HepG2 (cell line): Measurements from ENCODE around the gene FNDC10. TPM values are rescaled to one million over a fixed set of nuclear protein-coding genes. Genes with fewer than 3 reads are reported as not detected.

Source experiments
- AHR ChIP-seq: IDR thresholded peaks from 2 replicates; pipeline ENCODE4 v1.6.1; 2018; ENCODE audit warnings: missing genetic modification reagents, missing compliant biosample characterization
- CCDC6 ChIP-seq: sonication (generic); formaldehyde crosslinking; IDR thresholded peaks from 2 replicates; pipeline ENCODE4 v1.8.1; 2022; ENCODE audit warnings: mild to moderate bottlenecking, missing genetic modification reagents, moderate library complexity
- HBP1 ChIP-seq: IDR thresholded peaks from 2 replicates; pipeline ENCODE4 v1.6.1; 2016; ENCODE audit warnings: low read depth, control low read depth
- HCFC1 ChIP-seq: fragments of 150-350 bp; IDR thresholded peaks from 2 replicates; pipeline ENCODE4 v1.6.1; 2014; ENCODE audit warnings: low read depth, low read length
- HMGA1 ChIP-seq: sonication (generic); formaldehyde crosslinking; conservative IDR thresholded peaks from 2 replicates; pipeline ENCODE4 v1.4.0; 2020; ENCODE audit warnings: missing genetic modification reagents
- LRRFIP1 ChIP-seq: sonication (generic); formaldehyde crosslinking; conservative IDR thresholded peaks from 2 replicates; pipeline ENCODE4 v1.4.0; 2020; ENCODE audit warnings: missing genetic modification reagents
- MEIS2 ChIP-seq: sonication (generic); formaldehyde crosslinking; IDR thresholded peaks from 2 replicates; pipeline ENCODE4 v1.9.0; 2021; ENCODE audit warnings: mild to moderate bottlenecking, missing genetic modification reagents
- RFX1 ChIP-seq: fragments of 450-650 bp; IDR thresholded peaks from 2 replicates; pipeline ENCODE4 v1.6.1; 2017
- RFXANK ChIP-seq: IDR thresholded peaks from 2 replicates; pipeline ENCODE4 v1.6.1; 2016
- SOX6 ChIP-seq, 2 experiments: fragments of 450-650 bp in 1 of 2; sonication (generic) in 1 of 2; formaldehyde crosslinking in 1 of 2; IDR thresholded peaks; 2 replicates each; pipeline versions ENCODE4 v1.4.0 to v1.6.1; 2017 to 2020; ENCODE audit warnings: antibody characterized with exemption in 1 of 2, mild to moderate bottlenecking in 1 of 2, missing genetic modification reagents in 1 of 2
- SPEN ChIP-seq: sonication (generic); formaldehyde crosslinking; IDR thresholded peaks from 2 replicates; pipeline ENCODE4 v1.5.1; 2020; ENCODE audit warnings: low read depth, mild to moderate bottlenecking, missing genetic modification reagents
- TCF12 ChIP-seq, 2 experiments: fragments of 450-650 bp in 1 of 2; sonication (generic) in 1 of 2; formaldehyde crosslinking in 1 of 2; IDR thresholded peaks; 2 replicates each; pipeline versions ENCODE4 v1.6.1 to v1.8.0; 2017 to 2022; ENCODE audit warnings: antibody characterized with exemption in 1 of 2, mild to moderate bottlenecking in 1 of 2, missing genetic modification reagents in 1 of 2, moderate library complexity in 1 of 2
- ZBTB20 ChIP-seq: sonication (generic); formaldehyde crosslinking; IDR thresholded peaks from 2 replicates; pipeline ENCODE4 v1.8.1; 2023; ENCODE audit warnings: missing genetic modification reagents, low read depth, mild to moderate bottlenecking, borderline replicate concordance
- ZBTB38 ChIP-seq: sonication (generic); formaldehyde crosslinking; IDR thresholded peaks from 2 replicates; pipeline ENCODE4 v1.5.1; 2020; ENCODE audit warnings: mild to moderate bottlenecking, missing genetic modification reagents
- ZNF124 ChIP-seq: sonication (generic); formaldehyde crosslinking; IDR thresholded peaks from 2 replicates; pipeline ENCODE4 v1.4.0; 2020; ENCODE audit warnings: missing genetic modification reagents
- ZNF232 ChIP-seq: sonication (generic); formaldehyde crosslinking; IDR thresholded peaks from 2 replicates; pipeline ENCODE4 v1.4.0; 2020; ENCODE audit warnings: missing genetic modification reagents, borderline replicate concordance
- ZNF558 ChIP-seq: sonication (generic); formaldehyde crosslinking; IDR thresholded peaks from 2 replicates; pipeline ENCODE4 v1.9.0; 2022; ENCODE audit warnings: mild to moderate bottlenecking, missing genetic modification reagents, borderline replicate concordance
- ZNF615 ChIP-seq: sonication (generic); formaldehyde crosslinking; IDR thresholded peaks from 2 replicates; pipeline ENCODE4 v1.5.0; 2020; ENCODE audit warnings: mild to moderate bottlenecking, missing genetic modification reagents, borderline replicate concordance
- ZNF713 ChIP-seq: sonication (generic); formaldehyde crosslinking; IDR thresholded peaks from 2 replicates; pipeline ENCODE4 v1.4.0; 2020; ENCODE audit warnings: mild to moderate bottlenecking, missing genetic modification reagents
- polyA plus RNA-seq, 8 experiments: library from polyadenylated mRNA; depleted of rRNA in 3 of 8; stranded (reverse) in 7 of 8; unstranded in 1 of 8; fragments of >200 nt; fragmentation: Illumina TruSeq in 4 of 8; extraction: Trizol in 4 of 8; gene quantifications; 2 replicates each; pipeline versions ENCODE4 v1.2.1 to v1.2.3, GENCODE V29; 2011 to 2016; ENCODE audit warnings: low read depth in 4 of 8, missing spikeins in 1 of 8, mixed read lengths in 1 of 8; ENCODE audit not compliant: insufficient read depth in 1 of 8
- total RNA-seq, 5 experiments: library from RNA; depleted of rRNA; stranded (reverse); fragments of >200 nt; fragmentation: Illumina TruSeq; extraction: Trizol; gene quantifications; 2 replicates each; pipeline ENCODE4 v1.2.3, GENCODE V29; 2016; ENCODE audit warnings: low read depth in 1 of 5
- TF ChIP-seq, protein P1 (sequence below): sonication (generic); formaldehyde crosslinking; IDR thresholded peaks from 2 replicates; pipeline ENCODE4 v1.4.0; 2020; ENCODE audit warnings: missing genetic modification reagents
- TF ChIP-seq, protein P2 (sequence below): sonication (generic); formaldehyde crosslinking; conservative IDR thresholded peaks from 2 replicates; pipeline ENCODE4 v1.5.0; 2020; ENCODE audit warnings: missing genetic modification reagents
- TF ChIP-seq, protein P3 (sequence below): sonication (generic); formaldehyde crosslinking; IDR thresholded peaks from 2 replicates; pipeline ENCODE4 v1.8.1; 2022; ENCODE audit warnings: mild to moderate bottlenecking, missing genetic modification reagents

Gene FNDC10
- total and polyA plus RNA-seq, 2 of the 13 experiments (the other 11 are each of a cell fraction or from before 2014, with no cell fraction given): 2.2 to 2.5 TPM

- TF ChIP-seq, protein P1, sequence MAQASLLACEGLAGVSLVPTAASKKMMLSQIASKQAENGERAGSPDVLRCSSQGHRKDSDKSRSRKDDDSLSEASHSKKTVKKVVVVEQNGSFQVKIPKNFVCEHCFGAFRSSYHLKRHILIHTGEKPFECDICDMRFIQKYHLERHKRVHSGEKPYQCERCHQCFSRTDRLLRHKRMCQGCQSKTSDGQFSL (CRISPR knock-in tag): no peak
- TF ChIP-seq LRRFIP1 (CRISPR knock-in tag) (no peak), MEIS2 (peak; percentile 48; the same call in 1 of the 2 replicates), ZBTB20 (CRISPR knock-in tag) (0 out of 2 replicates have a peak, but pooled peaks have one; percentile 26), SOX6 (IDR thresholded peaks at IDR 0.05) (no peak), SOX6 (CRISPR knock-in tag; IDR thresholded peaks at IDR 0.05) (peak; percentile 45; the same call in 1 of the 2 replicates), HBP1 (CRISPR knock-in tag) (peak; percentile 87; the same call in 1 of the 2 replicates), ZNF713 (CRISPR knock-in tag) (no peak), TCF12 (IDR thresholded peaks at IDR 0.05) (no peak), TCF12 (CRISPR knock-in tag; IDR thresholded peaks at IDR 0.05) (no peak), ZNF232 (CRISPR knock-in tag) (0 out of 2 replicates have a peak, but pooled peaks have one; percentile 25), RFXANK (CRISPR knock-in tag) (no peak), ZNF615 (CRISPR knock-in tag) (no peak), HMGA1 (CRISPR knock-in tag) (no peak), ZNF124 (0 out of 2 replicates have a peak, but pooled peaks have one; percentile 52), HCFC1 (peak; percentile 80), CCDC6 (peak; percentile 61; the same call in 1 of the 2 replicates), RFX1 (no peak), ZNF558 (no peak), ZBTB38 (peak; percentile 28; the same call in 1 of the 2 replicates), SPEN (peak; percentile 87; the same call in 1 of the 2 replicates), AHR (no peak)
- TF ChIP-seq, protein P2, sequence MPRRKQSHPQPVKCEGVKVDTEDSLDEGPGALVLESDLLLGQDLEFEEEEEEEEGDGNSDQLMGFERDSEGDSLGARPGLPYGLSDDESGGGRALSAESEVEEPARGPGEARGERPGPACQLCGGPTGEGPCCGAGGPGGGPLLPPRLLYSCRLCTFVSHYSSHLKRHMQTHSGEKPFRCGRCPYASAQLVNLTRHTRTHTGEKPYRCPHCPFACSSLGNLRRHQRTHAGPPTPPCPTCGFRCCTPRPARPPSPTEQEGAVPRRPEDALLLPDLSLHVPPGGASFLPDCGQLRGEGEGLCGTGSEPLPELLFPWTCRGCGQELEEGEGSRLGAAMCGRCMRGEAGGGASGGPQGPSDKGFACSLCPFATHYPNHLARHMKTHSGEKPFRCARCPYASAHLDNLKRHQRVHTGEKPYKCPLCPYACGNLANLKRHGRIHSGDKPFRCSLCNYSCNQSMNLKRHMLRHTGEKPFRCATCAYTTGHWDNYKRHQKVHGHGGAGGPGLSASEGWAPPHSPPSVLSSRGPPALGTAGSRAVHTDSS (CRISPR knock-in tag): no peak
- TF ChIP-seq, protein P3, sequence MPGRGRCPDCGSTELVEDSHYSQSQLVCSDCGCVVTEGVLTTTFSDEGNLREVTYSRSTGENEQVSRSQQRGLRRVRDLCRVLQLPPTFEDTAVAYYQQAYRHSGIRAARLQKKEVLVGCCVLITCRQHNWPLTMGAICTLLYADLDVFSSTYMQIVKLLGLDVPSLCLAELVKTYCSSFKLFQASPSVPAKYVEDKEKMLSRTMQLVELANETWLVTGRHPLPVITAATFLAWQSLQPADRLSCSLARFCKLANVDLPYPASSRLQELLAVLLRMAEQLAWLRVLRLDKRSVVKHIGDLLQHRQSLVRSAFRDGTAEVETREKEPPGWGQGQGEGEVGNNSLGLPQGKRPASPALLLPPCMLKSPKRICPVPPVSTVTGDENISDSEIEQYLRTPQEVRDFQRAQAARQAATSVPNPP (CRISPR knock-in tag): 0 out of 2 replicates have a peak, but pooled peaks have one; percentile 41
These were observed 25.0 kb downstream of the FNDC10 start, which contains the start of gene SSU72 (continued) for GRCh38 chr1:1574721-1575537.
